Measurements from ENCODE around the gene TIMM13.

Gene TIMM13

GRCh38 chr19:2454962-2455850 is 27.8 kb upstream of the TIMM13 start:
- no peak for DNase-seq

- DNase-seq: no peak
Measured at GRCh38 chr19:2454199-2454961, 27.0 kb upstream of the TIMM13 start.

DNA sequence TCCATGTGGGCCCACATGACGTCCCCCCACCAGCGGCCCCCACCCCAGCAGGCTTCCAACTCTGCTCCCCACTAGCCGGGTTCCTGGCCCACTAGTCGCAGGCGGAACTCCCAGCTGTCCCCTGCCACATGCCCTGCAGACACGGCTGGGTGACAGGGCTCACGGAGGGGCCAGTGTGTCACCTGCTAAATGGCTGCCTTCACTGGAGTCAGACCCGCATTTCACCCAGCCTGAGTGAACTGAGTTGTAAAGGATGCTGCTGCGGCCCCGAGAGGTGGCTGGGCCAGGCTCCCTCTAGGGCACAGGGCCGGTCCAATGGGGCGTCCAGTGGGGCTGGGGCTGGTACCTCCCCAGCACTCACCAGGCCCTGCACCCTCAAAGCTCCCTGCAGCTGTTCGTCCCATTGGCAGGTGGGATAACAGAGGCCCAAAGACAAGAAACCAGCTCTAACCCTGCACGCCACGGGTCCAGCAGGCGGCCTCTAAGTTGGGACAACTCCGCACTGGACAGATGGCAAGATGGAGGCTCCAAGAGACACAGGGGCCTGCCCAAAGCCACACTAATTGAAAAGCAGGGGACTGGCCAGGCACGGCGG is 26.1 kb upstream of the TIMM13 start:
- DNase-seq: no peak

GRCh38 chr19:2451741-2452140 is 24.4 kb upstream of the TIMM13 start:
- DNase-seq: no peak

DNA sequence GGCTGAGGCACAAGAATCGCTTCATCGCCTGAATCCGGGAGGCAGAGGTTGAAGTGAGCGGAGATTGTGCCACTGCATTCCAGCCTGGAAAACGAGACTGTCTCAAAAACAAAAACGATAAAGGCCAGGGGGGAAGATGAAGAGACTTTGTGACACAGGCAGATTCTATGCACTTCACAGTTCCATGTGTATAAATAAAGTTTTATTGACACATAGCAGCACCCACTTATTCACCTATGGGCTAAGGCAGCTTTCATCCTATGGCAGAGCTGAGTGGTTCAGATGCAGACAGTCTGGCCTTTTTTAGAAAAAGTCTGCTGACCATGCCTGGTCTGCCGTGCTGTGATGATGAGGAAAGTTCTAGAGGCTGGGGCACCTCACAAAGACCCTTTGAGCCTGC is 23.8 kb upstream of the TIMM13 start:
- no peak for DNase-seq

DNA sequence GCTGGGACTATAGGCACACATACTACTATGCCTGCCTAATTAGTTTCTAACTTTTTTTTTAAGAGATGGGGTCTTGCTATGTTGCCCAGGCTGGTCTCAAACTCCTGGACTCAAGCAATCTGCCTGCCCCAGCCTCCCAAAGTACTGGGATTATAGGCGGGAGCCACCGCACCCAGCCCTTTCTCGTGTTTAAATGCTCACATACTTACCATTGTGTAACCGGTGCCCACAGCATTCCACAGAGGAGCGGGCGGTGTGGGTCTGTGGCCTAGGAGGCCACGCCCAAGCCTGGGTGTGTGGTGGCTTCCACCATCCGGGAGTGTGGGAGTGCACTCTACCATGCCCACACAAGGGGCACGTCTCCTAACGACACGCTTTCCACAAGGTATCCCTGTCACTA is 21.6 kb upstream of the TIMM13 start:
- no peak for DNase-seq

GRCh38 chr19:2446381-2446780 is 19.0 kb upstream of the TIMM13 start:
- DNase-seq: no peak

GRCh38 chr19:2444251-2445002 is 17.0 kb upstream of the TIMM13 start:
- DNase-seq: no peak

GRCh38 chr19:2443785-2444182 is 16.4 kb upstream of the TIMM13 start:
- no peak for DNase-seq

GRCh38 chr19:2443116-2443784 is 15.9 kb upstream of the TIMM13 start:
- no peak for DNase-seq

GRCh38 chr19:2441096-2441752 is 13.8 kb upstream of the TIMM13 start:
- DNase-seq: no peak

DNA sequence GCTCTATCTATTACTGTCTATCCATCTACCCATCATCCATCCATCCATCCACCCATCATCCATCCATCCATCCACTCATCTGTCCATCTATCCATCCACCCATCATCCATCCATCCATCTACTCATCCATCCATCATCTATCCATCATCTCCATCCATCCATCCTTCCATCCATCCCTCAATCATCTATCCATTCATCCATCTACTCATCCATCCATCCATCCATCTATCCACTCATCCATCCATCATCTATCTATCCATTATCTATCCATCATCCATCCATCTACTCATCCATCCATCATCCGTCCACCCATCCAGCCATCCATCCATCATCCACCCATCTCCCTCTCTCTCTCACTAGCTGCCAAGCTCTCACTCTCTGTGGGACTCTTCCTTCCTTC is 13.1 kb upstream of the TIMM13 start:
- no peak for DNase-seq

- DNase-seq: no peak
Measured at GRCh38 chr19:2438178-2438577, 10.8 kb upstream of the TIMM13 start.

DNA sequence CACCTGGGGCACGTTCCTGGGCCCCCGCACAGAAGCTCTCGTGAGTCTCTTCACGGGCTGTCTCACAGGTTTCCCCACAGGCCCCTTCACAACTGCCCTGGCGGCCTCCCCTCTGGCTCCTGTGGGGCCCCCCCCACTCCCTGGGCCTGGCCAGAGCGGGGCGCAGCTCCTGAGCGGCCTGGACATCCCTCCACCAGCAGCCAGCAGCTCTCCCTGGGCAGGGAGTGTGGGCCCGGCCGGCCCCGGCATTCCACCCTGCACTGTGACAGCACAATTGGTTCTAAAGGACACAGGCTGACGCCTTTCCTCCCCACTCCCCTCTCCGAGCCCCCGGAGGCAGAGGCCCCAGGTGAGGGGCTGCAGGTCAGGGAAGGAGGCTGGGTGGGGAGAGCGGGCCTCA is 9.5 kb upstream of the TIMM13 start:
- no peak for DNase-seq

DNA sequence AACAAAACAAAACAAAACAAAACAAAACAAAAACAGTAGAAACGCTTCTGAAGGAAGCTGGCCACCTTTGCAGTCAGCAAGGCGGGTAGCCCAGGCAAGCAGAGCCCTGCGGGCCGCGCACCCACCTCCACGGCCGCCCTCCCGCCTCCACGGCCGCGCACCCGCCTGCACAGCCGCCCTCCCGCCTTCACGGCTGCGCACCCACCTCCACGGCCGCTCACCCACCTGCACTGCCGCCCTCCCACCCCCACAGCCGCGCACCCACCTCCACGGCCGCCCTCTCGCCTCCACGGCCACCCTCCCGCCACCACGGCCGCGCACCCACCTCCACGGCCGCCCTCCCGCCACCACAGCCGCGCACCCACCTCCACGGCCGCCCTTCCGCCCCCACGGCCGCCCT is 9.0 kb upstream of the TIMM13 start:
- no peak for DNase-seq

GRCh38 chr19:2434721-2435265 is 7.4 kb upstream of the TIMM13 start:
- DNase-seq: no peak

DNA sequence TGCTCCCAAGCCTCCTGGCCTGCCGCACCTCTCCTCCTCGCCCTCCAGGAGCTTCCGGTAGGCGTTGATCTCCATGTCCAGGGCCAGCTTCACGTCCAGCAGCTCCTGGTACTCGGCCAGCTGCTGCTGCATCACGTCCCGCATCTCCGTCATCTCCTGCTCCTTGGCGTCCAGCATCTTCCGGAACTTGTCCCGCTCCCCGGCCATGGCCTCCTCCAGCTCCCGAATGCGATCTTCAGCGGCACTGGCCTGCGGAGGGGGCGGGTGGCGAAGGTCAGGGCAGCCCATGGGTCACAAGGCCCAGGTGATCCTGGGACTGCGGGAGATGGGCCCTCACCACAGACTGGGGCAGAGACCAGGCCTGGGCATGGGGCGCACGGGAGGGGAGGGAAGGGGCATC is 6.9 kb upstream of the TIMM13 start:
- DNase-seq: no peak

- no peak for DNase-seq
Measured at GRCh38 chr19:2433854-2434253, 6.5 kb upstream of the TIMM13 start.

- DNase-seq: no peak
Measured at GRCh38 chr19:2432131-2432848, 4.9 kb upstream of the TIMM13 start.

GRCh38 chr19:2431318-2432055 is 4.1 kb upstream of the TIMM13 start:
- DNase-seq: no peak

Measured in NCI-H774 (cell line).